HG02884 (cell line): ENCODE data around the gene RER1.
"Not testable (repeated sequence)": the region's sequence is repeated elsewhere in the genome, so short reads cannot be mapped to it uniquely, and the experiment has no call there.

ENCODE experiments used
- ATAC-seq: cut with Tn5 transposase; IDR thresholded peaks from one replicate; pipeline ENCODE4 v1.9.1; 2021; ENCODE audit warnings: mild to moderate bottlenecking, moderate library complexity; ENCODE audit not compliant: unreplicated experiment

Gene RER1

DNA sequence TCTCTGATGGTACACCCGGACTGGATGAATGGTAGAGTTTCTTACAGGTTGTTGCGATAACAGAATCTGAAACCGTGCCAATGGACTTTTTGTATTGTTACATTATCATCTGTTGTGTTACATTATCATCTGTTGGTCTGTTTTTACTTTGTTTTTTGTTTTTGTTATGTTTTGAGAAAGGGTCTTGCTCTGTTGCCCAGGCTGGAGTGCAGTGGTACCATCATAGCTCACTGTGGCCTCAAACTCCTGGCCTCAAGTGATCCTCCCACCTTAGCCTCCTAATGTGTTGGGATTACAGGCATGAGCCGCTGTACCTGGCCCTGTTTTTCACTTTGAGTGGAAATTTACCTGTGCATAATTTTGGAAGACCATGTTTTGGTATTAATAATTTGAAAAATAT is 30.9 kb downstream of the RER1 start:
- no peak for ATAC-seq

DNA sequence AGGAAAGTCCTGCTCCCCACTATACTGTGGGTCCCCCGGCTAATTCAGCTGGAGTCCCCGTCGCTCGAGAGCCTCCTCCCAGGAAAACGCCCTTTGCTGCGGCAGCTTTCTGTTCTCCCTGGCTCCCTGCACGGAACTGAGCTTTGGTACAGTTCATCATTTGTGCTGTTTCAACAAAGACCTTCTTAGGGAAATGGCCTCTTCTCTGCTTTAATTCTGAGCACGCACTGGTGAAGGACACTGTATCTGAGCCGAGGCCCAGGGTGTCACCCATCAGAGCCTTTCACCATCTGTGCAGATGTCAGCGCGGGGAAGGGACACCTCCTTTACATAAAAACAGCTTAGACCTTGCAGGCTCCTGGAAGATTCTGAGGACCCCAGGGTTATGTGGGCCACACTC is 34.3 kb downstream of the RER1 start:
- no peak for ATAC-seq

DNA sequence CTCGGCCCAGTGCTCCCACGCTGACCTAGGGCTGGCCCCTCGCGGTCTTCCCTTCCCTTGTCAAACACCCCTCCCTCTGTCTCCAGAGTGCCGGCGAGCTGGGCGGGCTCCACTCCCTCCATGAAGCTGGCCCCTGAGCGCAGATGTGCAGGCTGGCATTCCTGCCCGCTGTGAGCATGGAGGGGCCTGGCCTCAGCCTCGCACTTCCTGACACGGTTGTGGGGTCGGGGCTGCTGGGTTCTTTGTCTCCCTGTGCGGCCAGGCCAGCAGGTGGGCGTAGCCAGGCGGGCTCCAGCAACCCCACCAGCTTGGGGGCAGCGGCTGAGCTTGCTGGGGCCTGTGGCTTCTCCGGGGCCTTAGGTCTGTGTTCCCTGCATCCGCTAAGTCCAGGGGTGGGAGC is 34.9 kb downstream of the RER1 start:
- ATAC-seq: no peak

DNA sequence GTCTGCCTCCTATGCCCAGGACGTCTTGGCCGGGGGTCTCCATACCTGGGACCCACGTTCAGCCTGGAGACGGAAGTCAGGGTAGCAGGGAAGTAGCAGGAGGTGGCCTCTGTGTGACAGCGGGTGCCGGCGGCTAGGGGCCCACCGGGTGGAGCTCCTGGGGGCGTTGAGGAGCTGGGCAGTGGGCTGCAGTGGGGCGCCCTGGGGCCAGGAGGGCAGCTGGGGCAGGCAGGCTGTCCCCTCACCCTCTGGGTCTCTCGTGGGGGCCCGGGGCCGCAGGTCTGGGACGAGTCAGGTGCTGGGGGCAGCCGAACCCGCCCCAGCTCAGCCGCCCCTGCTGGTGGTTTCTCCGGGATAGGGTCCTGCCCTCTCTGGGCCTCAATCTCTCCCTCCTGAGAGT is 35.4 kb downstream of the RER1 start:
- no peak for ATAC-seq

GRCh38 chr1:2427976-2428375 is 36.3 kb downstream of the RER1 start:
- ATAC-seq: no peak

- no peak for ATAC-seq
Observed at GRCh38 chr1:2428490-2428889, 36.8 kb downstream of the RER1 start.

DNA sequence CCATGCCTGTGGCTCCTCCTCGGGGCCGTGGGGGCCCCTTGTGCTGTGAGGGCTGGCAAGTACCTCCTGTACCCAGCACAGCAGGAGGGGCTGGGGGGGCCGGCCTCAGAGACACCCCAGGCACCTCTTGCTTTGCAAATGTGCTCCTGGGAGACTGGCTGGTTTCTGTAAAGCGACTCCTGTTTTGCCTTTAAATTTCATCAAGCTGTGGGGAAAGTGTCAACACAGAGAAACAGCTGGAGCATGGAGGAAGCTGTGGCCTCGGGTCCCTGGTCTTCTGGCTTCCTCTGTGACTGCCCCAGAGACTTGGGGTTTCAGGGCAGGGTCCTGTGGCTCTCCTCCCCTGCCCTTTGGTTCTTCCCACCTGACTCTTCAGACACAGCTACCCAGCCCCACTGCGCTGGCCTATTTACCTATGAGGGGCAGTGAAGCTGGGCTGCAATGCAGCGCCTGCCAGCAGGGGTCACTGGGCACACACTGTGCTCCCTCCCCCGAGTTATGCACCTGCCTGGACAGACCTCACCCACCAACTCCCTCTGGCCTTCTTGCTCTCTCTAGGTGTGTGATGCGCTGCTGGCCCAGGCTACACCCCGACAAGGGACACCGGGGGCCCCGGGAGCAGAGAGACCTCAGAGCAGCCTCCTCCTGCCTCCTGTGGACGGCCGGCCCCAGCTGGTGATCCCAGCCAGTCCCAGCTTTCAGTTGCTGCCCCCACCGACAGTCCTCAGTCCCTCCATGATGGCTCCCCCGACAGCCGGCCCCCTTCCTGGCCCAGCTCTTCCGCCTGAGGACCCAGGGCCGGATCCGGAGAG is 38.3 kb downstream of the RER1 start:
- ATAC-seq: no peak

GRCh38 chr1:2430592-2430973 is 38.9 kb downstream of the RER1 start:
- ATAC-seq: no peak

GRCh38 chr1:2431103-2431502 is 39.5 kb downstream of the RER1 start:
- ATAC-seq: no peak

DNA sequence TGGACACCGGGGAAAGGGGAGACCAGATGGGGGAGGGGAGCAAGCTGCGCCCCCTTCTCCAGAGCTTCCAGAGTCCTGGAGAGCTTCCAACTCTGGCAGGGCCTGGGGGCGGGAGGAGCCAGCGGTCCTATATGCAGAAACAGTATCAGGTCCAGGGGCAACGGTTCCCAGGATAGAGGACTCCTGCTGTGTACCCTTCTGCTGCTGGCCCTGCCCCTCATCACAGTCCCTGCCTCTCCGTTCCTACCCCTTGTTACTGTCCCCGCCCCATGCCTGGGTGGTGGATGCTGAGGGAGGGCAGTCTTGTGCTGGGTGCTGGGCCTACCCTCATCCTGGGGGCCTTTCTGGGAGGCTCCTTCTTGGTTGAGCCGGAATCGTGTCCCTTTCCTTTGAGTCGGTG is 39.9 kb downstream of the RER1 start:
- no peak for ATAC-seq

DNA sequence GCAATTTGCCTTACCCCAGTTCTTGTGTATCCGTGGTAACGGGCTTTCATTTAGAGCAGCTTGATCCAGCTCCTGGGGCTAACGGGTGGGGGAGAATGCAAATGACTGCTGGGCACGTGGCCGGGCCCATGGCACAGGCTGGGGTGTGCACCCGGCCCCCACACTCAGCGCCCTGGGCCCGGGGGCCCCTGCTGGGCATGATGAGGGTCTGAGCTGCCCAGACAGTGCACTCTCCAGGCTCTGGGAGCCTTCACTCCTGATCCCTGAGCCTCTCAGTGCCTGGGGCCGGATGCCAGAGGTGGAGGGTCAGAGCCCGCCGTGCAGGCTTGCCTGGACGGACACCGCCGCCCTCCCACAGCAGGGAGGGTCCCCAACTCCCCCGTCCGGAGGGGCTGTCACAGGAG is 40.8 kb downstream of the RER1 start:
- ATAC-seq: no peak

DNA sequence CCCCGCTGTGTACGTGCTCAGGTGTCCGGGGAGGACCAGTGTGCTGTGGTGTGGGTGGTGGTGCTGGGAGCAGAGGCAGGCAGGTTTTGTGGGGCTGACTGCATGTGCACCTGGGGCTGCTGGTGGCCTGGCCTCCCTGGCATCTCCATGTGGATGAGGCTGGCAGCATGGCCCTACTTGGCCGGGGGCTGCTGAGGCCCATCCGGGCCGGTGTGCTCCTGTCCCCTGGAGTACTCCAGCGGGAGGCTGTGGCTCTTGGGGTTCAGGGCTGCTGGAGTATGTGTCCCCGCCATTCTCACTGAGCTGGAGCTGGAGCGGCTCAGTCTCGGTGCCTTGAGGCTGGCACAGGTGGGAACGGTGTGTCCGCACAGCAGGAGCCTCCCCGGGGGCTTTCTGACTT is 41.6 kb downstream of the RER1 start:
- no peak for ATAC-seq

DNA sequence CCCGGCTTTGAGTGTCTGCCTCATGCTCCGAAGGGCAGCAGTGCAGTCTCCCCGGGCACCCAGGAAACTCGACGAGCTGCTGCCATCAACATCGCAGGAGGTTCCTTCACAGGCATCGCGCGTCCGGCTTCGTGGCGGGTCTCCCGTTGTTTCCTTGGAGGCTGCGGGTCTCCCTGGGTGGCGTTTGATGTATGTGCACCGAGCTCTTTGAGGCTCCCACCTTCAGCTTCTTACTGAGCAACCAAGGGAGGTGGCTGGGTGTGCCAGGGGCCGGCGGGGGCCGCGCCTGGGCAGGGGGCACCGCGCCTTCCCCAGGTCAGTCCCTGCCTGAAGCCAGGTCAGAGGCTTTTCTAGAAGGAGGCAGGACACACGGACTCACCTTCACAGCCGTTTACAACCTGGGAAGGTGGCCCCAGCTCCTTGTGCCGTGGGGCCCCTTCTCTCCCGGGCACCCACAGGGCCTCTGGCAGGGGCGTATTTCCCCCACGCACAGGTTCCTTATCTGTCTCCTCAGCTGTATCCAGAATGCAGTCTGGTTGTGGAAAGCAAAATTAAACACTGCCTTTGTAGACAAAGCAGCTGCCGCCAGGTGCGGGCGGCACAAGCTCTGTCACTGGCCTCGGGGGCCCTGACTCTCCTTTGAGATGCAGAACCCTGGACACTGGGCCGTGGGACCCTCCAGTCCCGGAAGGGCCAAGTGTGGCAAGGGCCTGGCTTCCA is 42.5 kb downstream of the RER1 start:
- no peak for ATAC-seq

GRCh38 chr1:2435091-2435490 is 43.5 kb downstream of the RER1 start:
- no peak for ATAC-seq

DNA sequence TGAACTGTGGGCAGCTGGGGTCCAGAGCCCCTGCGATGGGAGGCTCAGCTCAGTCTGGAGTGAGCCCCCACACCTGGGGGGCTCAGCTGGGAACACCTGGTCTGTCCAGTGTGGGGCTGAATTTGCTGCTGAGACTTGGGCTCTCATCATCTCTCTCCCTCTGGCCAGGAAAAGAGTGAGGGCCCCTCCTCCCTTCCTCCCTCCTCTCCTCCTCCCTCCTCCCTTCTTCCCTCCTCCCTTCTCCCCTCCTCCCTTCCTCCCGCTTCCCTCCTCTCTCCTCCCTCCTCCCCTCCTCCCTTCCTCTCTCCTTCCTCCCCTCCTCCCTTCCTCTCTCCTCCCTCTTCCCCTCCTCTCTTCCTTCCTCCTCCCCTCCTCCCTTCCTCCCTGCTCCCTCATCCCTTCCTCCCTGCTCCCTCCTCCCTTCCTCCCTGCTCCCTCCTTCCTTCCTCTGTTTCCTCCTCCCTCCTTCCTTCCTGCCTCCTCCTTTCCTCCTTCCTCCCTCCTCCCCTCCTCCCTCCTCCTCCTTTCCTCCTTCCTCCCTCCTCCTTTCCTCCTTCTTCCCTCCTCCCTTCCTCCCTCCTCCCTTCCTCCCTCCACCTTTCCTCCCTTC is 44.2 kb downstream of the RER1 start:
- no peak for ATAC-seq

DNA sequence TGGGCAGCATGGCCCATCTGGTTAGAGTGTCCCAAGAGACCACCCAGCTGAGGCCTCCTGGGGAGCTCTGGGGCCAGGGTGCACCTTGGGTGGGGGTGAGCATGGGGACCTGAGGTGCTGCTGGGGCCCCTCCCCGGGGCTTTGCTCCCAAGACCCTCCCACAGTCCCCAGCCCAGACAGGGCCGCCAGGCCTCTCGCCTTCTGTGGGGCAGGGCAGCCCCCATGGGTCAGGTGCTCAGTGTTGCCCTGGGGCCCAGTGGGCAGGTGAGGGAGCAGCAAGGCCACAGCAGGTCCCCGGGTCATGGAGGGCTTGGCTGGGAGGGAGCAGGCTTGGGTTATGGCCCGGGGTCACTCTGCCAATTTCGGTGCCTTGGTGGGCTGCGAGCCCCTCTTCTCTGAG is 45.2 kb downstream of the RER1 start:
- ATAC-seq: no peak

- no peak for ATAC-seq
Observed at GRCh38 chr1:2437617-2438016, 46.0 kb downstream of the RER1 start.

DNA sequence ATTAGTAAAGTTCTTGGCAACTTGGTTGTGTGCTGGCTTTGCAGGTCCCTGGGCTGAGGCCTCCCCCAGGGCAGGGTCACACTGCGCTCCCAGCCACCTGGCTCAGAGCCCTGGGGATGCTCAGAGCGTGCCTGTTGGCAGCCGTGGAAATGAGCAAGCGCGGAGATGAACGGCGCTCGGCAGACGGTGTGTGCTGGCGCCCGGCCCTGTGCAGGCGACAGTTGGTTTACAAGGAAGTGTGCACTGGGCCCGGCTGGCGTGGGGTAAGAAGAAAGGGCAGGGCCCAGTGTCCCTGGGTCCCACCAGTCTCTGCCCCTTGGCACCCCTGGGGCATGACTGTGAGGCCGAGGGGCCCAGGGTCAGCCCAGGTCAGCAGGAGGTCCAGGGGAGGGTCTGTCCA is 46.4 kb downstream of the RER1 start:
- ATAC-seq: no peak

GRCh38 chr1:2438641-2439040 is 47.0 kb downstream of the RER1 start:
- ATAC-seq: no peak

DNA sequence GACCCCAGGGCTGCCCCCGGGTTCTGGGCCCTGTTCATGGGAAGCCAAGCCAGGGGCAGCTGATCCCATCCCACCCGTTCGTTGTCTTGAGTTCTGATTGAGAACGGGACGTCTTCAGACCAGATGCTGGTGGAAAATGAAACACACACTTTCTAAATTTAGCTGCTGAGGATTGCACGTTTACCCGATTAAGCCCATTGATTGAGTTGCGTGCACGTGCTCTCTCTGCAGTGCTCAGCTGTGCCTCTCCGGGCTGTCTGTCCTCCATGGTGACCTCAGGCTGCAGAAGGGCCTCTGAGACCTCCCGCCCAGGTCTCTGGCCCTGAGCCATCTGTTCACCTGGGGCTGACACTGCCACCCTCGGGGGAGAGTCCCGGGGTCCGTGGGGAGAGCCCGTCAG is 47.7 kb downstream of the RER1 start:
- no peak for ATAC-seq

DNA sequence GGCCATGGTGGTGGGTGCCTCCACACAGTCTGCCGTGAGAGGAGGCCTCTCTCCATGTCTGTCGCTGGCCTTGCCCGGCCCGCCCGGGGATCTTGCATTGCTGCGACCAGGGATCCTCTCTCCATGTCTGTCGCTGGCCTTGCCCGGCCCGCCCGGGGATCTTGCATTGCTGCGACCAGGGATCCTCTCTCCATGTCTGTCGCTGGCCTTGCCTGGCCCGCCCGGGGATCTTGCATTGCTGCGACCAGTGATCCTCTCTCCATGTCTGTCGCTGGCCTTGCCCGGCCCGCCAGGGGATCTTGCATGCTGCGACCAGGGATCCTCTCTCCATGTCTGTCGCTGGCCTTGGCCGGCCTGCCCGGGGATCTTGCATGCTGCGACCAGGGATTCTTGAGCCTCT is 48.7 kb downstream of the RER1 start:
- not testable (repeated sequence) for ATAC-seq

- ATAC-seq: no peak
Observed at GRCh38 chr1:2441746-2442145, 50.1 kb downstream of the RER1 start.
